Measurements from ENCODE around the gene SYNGR1. TPM values are rescaled to one million over a fixed set of nuclear protein-coding genes. Genes with fewer than 3 reads are reported as not detected.
A peak's percentile ranks its signal among the peaks of the same experiment; 100 is the strongest.

The SYNGR1 gene
- total RNA-seq, 2 donors from 2014 or later: 29.4 to 29.5 TPM

DNA sequence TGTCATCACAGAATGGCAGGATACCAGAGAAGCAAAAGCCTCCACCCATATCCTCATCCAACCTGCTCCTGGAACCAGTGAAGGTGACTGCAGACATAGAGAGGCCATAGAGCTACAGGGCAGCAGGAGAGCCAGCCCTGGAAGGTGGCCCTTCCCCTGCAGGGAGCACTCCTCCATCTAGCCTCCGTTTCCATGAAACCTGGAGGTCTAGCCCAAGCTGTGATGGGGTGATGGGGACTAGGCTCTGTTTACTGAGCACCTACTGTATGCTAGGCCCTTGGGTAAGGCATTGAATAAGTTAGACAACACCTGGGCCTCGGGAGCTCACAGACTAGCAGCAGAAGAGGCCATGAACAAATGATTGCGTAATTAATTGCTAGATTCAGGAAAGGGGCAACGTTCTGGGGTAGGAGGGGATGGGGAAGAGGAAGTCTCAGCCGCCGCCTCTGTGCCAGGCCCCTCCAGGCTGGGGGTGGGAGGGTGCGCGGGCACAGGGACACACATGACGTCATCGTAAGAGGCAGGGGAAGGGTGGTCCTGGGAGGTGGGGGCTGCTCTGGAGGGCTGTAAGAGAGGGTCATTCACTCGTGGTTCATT is 784 bp upstream of the SYNGR1 start:
- H3K9me3 ChIP-seq: no peaks in the 10 kb centered on the region
- H3K27me3 ChIP-seq: no peaks in the 10 kb centered on the region
- DNase-seq (ENCODE audit: low spot score): no peak
- peak overlapping the region; percentile 75 to 80 for H3K27ac ChIP-seq
- TF ChIP-seq, protein P1, sequence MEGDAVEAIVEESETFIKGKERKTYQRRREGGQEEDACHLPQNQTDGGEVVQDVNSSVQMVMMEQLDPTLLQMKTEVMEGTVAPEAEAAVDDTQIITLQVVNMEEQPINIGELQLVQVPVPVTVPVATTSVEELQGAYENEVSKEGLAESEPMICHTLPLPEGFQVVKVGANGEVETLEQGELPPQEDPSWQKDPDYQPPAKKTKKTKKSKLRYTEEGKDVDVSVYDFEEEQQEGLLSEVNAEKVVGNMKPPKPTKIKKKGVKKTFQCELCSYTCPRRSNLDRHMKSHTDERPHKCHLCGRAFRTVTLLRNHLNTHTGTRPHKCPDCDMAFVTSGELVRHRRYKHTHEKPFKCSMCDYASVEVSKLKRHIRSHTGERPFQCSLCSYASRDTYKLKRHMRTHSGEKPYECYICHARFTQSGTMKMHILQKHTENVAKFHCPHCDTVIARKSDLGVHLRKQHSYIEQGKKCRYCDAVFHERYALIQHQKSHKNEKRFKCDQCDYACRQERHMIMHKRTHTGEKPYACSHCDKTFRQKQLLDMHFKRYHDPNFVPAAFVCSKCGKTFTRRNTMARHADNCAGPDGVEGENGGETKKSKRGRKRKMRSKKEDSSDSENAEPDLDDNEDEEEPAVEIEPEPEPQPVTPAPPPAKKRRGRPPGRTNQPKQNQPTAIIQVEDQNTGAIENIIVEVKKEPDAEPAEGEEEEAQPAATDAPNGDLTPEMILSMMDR (IDR thresholded peaks at IDR 0.05): no peak
- peak overlapping the region; percentile 68 to 84 for H3K4me3 ChIP-seq
- H3K36me3 ChIP-seq: no peaks in the 10 kb centered on the region
- H3K4me1 ChIP-seq: peaks cover 0 to 21% of the 10 kb centered on the region in 2 donors

DNA sequence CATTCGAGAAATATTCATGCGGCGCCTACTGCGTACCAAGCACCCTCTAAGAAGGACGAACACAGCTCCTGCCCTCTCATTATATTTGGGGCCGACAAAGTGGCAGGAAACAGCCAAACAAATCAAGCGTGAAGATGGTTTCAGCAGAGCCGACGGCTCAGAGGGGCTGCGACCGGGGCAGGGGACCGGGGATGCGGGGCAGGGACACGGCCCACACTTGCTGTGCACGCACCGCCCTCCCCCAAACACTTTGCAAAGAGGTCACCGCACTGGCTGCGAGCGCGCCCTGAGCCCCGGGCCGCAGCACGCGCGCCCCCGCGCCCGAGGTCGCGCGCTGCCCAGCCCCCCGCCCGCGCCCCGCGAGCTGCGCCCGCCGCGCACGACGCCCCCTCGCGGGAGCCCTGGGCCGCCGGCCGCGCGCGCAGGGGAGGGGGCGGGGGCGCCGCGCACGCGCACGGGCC is 255 bp upstream of the SYNGR1 start:
- Histone ChIP-seq H3K27ac (peak overlapping the region; percentile 76 to 81), H3K4me1 (peaks cover 0 to 21% of the 10 kb centered on the region in 2 donors), H3K4me3 (peak overlapping the region; percentile 84 to 88), H3K27me3 (no peaks in the 10 kb centered on the region), H3K36me3 (no peaks in the 10 kb centered on the region), H3K9me3 (no peaks in the 10 kb centered on the region)
- TF ChIP-seq, protein P1 (IDR thresholded peaks at IDR 0.05): no peak
- DNase-seq (ENCODE audit: low spot score): no peak

DNA sequence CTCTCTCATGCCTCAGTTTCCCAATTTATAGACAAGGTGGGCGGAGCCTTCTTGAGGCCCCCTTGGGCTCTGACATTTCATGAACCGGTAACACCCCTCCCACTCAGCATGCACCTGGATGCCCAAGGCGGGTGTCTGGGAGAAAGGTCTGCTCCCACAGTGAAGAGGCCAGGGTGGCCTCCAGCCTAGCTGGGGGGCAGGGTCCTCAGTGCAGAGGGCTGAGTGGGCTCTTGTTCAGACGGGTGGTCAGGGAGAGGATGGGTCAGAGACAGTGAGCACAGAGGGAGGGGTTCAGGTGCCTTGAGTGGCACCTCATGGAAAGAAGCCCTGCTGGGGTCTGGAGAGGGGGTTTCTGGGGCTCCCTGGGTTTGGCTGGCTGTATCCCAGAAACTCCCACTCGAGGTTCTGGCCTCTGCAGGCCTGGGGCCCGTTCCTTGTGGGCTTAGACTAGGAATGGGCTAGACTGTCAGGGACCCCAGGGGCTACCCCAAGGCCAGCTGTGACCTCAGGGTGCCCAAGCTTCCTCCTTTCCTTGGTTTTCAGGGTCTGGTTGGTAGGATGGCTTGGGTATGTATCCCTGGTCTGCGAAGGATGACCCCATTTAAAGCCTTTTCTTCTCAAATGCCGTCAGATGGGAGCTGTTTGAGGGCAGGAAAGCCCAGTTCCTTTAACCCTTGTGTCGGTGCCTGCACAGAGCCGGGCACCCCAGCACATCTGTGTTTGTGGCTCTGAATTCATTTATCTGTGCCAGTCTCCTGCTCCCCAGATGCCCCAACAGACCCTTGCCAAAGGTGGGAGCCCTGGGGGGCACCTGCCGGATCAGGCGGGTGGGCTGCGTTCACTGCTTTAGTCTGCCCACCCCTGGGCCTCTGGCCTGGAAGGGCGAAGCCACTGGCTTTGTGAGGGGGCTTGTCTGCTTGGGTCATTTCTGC is 1.2 kb downstream of the SYNGR1 start:
- no peaks in the 10 kb centered on the region for H3K36me3 ChIP-seq
- no peaks in the 10 kb centered on the region for H3K27me3 ChIP-seq
- no peaks in the 10 kb centered on the region for H3K9me3 ChIP-seq
- peak overlapping the region; percentile 76 to 81 for H3K27ac ChIP-seq
- DNase-seq (ENCODE audit: low spot score): no peak
- H3K4me1 ChIP-seq: peaks cover 0 to 21% of the 10 kb centered on the region in 2 donors
- H3K4me3 ChIP-seq: peak overlapping the region; percentile 84 to 88
- TF ChIP-seq, protein P1 (IDR thresholded peaks at IDR 0.05): no peak

DNA sequence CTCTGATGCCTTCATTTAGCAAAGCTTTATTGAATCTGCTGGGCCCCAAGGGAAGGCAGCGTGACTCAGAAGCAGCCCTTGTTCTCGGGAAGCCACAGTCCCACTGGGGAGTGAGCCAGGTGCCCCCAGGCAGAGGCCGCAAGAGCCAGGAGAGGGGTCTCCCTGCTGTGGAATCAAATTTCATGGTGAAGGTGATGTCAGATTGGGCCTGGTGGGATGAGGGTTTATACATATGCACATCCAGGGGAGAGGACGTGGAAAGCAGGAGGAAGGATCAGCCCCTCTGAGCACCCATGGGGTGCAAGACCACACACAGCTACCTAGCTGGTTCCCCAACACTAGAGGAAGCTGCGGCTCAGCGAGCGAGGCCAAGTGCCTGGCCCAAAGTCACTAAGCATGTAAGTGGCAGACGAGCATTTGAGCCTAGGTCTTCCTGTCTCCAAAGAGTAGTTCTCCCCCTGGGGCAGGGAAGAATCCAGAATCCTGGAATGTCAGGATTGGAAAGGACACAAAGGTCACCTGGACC is 2.0 kb downstream of the SYNGR1 start:
- no peak for DNase-seq (ENCODE audit: low spot score)
- no peak overlapping the region for H3K4me3 ChIP-seq
- peak overlapping the region; percentile 76 to 81 for H3K27ac ChIP-seq
- no peaks in the 10 kb centered on the region for H3K27me3 ChIP-seq
- no peaks in the 10 kb centered on the region for H3K36me3 ChIP-seq
- TF ChIP-seq, protein P1 (IDR thresholded peaks at IDR 0.05): no peak
- H3K4me1 ChIP-seq: peaks cover 0 to 21% of the 10 kb centered on the region in 2 donors
- H3K9me3 ChIP-seq: no peaks in the 10 kb centered on the region

DNA sequence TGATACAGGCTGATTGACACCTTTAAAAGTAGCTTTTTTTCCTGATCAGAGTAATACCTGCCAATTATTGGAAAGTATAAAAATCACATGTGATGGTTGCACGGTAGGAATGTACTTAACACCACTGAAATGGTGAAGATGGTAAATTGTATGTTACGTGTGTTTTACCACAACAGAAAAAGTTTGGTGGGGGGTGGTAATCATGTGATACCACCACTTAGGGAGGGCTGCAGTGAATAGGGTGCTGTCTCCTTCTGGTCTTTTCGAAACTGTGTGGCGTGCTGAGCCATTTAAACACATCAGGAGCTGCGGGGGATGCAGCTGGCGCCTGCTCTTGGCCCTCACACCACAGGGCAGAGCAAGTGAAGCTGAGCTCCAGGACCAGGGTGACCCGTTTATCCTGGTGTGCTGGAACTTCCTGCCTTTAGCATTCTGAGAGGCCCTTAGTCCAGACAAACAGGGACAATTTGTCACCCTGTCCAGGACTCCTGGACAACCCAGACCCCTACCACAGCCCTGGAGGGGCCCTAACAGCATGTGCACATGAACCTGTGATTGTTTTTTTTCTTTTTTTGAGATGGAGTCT is 2.6 kb downstream of the SYNGR1 start:
- H3K9me3 ChIP-seq: no peaks in the 10 kb centered on the region
- no peak overlapping the region for H3K4me3 ChIP-seq
- no peak for DNase-seq (ENCODE audit: low spot score)
- H3K36me3 ChIP-seq: no peaks in the 10 kb centered on the region
- H3K27ac ChIP-seq: no peak overlapping the region
- H3K4me1 ChIP-seq: peaks cover 0 to 21% of the 10 kb centered on the region in 2 donors
- TF ChIP-seq, protein P1 (IDR thresholded peaks at IDR 0.05): no peak
- H3K27me3 ChIP-seq: no peaks in the 10 kb centered on the region

Data from right atrium auricular region (tissue), 2 donors.